Mesothelial cell of epicardium (in vitro differentiated cells): ENCODE measurements around the gene DNAJB11. TPM values are rescaled to one million over a fixed set of nuclear protein-coding genes. Genes with fewer than 3 reads are reported as not detected.

Source experiments
- DNase-seq, 2 experiments: peaks; one replicate each; pipeline ENCODE4 v3.0.0; 2021; ENCODE audit warnings: low spot score in 2 of 2; ENCODE audit not compliant: unreplicated experiment in 2 of 2
- H3K27ac Mint-ChIP-seq: 2 replicates; pipeline ENCODE4 v1.8.0; 2021; ENCODE audit warnings: mixed read lengths
- H3K27me3 Mint-ChIP-seq: 2 replicates; pipeline ENCODE4 v1.8.0; 2021; ENCODE audit warnings: low read depth, mixed read lengths
- H3K36me3 Mint-ChIP-seq: 2 replicates; pipeline ENCODE4 v1.8.0; 2021; ENCODE audit warnings: mixed read lengths
- H3K4me1 Mint-ChIP-seq: 2 replicates; pipeline ENCODE4 v1.8.0; 2021; ENCODE audit warnings: mixed read lengths
- H3K4me3 Mint-ChIP-seq: 2 replicates; pipeline ENCODE4 v1.8.0; 2021; ENCODE audit warnings: mild to moderate bottlenecking, moderate library complexity, mixed read lengths
- H3K9me3 Mint-ChIP-seq: 2 replicates; pipeline ENCODE4 v1.8.0; 2021; ENCODE audit warnings: mixed read lengths
- total RNA-seq: library from RNA; stranded (reverse); gene quantifications from 3 replicates; pipeline ENCODE4 v1.2.1, GENCODE V29; 2021
- TF ChIP-seq, protein P1 (sequence below): fragments of 200-600 bp; sonication (generic); IDR thresholded peaks from one replicate; pipeline ENCODE4 v1.5.0; 2021; ENCODE audit warnings: antibody characterized with exemption; ENCODE audit not compliant: unreplicated experiment

DNAJB11 gene
- total RNA-seq, 1 donor from 2014 or later = 55.2 TPM

DNA sequence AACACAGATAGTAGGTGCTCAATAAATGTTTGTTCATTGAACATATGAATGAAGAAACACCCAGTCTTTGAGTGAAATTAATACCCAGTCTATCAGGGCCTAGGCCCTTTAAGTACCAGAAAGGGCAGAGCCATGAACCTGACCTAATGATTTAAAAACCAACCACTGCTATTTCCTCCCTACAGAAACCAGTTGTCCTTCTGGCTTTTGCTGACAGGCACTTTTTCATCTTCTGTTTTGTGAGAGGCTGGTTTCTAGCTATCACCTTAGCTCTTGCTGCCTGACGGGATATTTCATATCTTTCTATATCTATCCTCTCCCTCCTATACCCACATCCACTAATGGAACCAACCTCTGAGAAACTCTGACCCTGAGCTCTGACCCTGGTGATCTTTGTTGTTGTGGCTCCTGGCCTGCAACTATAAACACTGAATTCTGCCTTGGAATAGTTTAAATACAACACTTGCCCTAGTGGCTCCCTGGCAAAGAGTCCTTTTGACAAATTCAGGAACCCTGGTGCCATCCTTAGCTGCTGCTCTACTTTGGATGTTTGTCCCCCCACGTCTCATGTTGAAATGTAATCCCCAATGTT, 38.2 kb downstream of the DNAJB11 start:
- DNase-seq = no peak
- Mint-ChIP-seq H3K9me3 (no peaks in the 10 kb centered on the region), H3K4me1 (no peaks in the 10 kb centered on the region), H3K27ac (no peak overlapping the region), H3K36me3 (no peaks in the 10 kb centered on the region), H3K4me3 (no peak overlapping the region), H3K27me3 (peaks cover 26% of the 10 kb centered on the region)
- TF ChIP-seq, protein P1, sequence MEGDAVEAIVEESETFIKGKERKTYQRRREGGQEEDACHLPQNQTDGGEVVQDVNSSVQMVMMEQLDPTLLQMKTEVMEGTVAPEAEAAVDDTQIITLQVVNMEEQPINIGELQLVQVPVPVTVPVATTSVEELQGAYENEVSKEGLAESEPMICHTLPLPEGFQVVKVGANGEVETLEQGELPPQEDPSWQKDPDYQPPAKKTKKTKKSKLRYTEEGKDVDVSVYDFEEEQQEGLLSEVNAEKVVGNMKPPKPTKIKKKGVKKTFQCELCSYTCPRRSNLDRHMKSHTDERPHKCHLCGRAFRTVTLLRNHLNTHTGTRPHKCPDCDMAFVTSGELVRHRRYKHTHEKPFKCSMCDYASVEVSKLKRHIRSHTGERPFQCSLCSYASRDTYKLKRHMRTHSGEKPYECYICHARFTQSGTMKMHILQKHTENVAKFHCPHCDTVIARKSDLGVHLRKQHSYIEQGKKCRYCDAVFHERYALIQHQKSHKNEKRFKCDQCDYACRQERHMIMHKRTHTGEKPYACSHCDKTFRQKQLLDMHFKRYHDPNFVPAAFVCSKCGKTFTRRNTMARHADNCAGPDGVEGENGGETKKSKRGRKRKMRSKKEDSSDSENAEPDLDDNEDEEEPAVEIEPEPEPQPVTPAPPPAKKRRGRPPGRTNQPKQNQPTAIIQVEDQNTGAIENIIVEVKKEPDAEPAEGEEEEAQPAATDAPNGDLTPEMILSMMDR = no peak

DNA sequence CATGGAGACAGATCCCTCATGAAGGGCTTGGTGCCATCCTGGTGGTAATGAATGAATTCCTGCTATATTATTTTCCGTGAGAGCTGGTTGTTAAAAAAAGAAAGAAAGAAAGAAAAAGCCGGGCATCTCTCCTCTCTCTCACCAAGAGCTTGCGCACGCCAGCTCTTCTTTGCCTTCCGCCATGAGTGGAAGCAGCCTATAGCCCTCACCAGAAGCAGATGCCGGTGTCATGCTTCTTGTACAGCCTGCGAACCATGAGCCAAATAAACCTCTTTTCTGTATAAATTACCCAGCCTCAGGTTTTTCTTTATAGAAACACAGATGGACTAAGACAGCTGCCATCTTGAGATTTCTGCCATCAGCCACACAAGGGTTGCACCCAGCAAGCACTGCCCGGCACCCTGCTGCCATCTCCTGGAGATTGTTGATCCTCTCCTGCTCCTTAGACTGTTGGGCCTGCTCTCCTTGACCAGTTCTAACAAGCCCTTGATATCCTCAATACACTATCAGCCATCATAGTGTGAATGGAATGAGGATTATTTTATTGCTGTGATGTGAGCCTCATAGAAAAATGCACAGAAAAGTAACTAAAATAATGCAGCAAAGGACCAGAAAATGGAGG, 38.8 kb downstream of the DNAJB11 start:
- no peaks in the 10 kb centered on the region for H3K9me3 Mint-ChIP-seq
- no peaks in the 10 kb centered on the region for H3K4me1 Mint-ChIP-seq
- H3K27me3 Mint-ChIP-seq = peaks cover 32% of the 10 kb centered on the region
- no peak overlapping the region for H3K4me3 Mint-ChIP-seq
- H3K27ac Mint-ChIP-seq = no peak overlapping the region
- DNase-seq = no peak
- TF ChIP-seq, protein P1 = no peak
- H3K36me3 Mint-ChIP-seq = no peaks in the 10 kb centered on the region

GRCh38 chr3:186612065-186612464, 41.5 kb downstream of the DNAJB11 start:
- TF ChIP-seq, protein P1 = no peak
- peaks cover 36% of the 10 kb centered on the region for H3K27me3 Mint-ChIP-seq
- H3K4me1 Mint-ChIP-seq = peaks cover 6% of the 10 kb centered on the region
- no peaks in the 10 kb centered on the region for H3K36me3 Mint-ChIP-seq
- no peaks in the 10 kb centered on the region for H3K9me3 Mint-ChIP-seq
- H3K27ac Mint-ChIP-seq = no peak overlapping the region
- H3K4me3 Mint-ChIP-seq = no peak overlapping the region
- no peak for DNase-seq

- no peak within 1 kb of the TSS for H3K27ac Mint-ChIP-seq
- peaks cover 45% of the 10 kb centered on the region for H3K27me3 Mint-ChIP-seq
- no peaks in the 10 kb centered on the region for H3K36me3 Mint-ChIP-seq
- TF ChIP-seq, protein P1 = no peak
- H3K4me1 Mint-ChIP-seq = peaks cover 8% of the 10 kb centered on the region
- no peaks in the 10 kb centered on the region for H3K9me3 Mint-ChIP-seq
- DNase-seq = no peak
- H3K4me3 Mint-ChIP-seq = no peak within 1 kb of the TSS
Measured at GRCh38 chr3:186612721-186613636, 42.5 kb downstream of the DNAJB11 start, which contains the start of gene AHSG. TSS of gene AHSG (plus strand) at chr3:186613060. CDS start at chr3:186613142, 82 bp downstream.

DNA sequence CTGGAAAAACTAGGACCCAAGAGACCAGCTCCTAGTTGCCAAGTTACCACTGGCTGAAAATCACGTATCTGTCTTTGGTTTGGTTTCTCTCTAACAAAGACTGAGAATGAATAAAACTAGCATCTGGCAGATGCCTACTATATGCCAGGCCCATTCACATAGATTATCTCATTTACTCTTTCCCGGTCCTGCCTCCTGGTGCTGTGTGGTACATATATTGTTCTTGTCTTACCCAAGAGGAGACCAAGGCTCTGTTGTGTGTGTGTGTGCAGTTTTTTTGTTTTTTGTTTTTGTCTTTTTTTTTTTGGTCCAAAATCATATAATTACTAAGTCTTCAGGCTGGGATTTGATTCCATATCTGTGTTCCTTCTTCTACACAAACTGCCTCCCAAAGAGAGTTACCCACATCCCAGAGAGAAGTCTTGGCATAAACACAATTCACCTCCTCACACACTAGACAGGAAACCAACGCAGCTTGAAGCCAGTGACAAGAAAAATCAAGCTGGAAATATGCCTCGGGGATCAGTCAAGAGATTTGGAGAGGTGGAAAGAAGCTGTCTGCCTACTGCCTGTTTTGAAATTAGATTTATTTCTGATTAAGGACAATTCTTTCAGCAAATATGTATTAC, 43.2 kb downstream of the DNAJB11 start:
- Mint-ChIP-seq H3K27ac (no peak overlapping the region), H3K36me3 (no peaks in the 10 kb centered on the region), H3K9me3 (no peaks in the 10 kb centered on the region), H3K27me3 (peaks cover 52% of the 10 kb centered on the region), H3K4me3 (no peak overlapping the region), H3K4me1 (peaks cover 8% of the 10 kb centered on the region)
- TF ChIP-seq, protein P1 = no peak
- no peak for DNase-seq
